IMR-90 (cell line): ENCODE data around the gene MAPKAP1. TPM values are rescaled to one million over a fixed set of nuclear protein-coding genes. Genes with fewer than 3 reads are reported as not detected.

Experiments
- ATAC-seq: fragments of 200-7000 bp; cut with Tn5 transposase; 2 replicates; pipeline ENCODE4 v1.9.1; 2020; ENCODE audit warnings: low read depth, mild to moderate bottlenecking, moderate library complexity
- BruUV-seq: library from RNA; stranded (reverse); fragments of 400-500 nt; replicated peaks from 2 replicates; lab custom pipeline; 2021; lab: Mats Ljungman, UMichigan
- CTCF ChIA-PET: fragments of 300-600 bp; formaldehyde crosslinking; extraction: SDS; loops from one replicate; lab custom pipeline; 2021; ENCODE audit warnings: antibody characterized with exemption; lab: Yijun Ruan, JAX
- POLR2A ChIA-PET: fragments of 300-600 bp; sonication (Branson Sonifier 250); formaldehyde crosslinking; loops from one replicate; lab custom pipeline; 2022; ENCODE audit warnings: antibody characterized with exemption; ENCODE audit not compliant: unreplicated experiment; lab: Charles Lee
- DNase-seq: peaks from one replicate; pipeline ENCODE4 v3.0.0; 2013
- H2AFZ ChIP-seq: replicated peaks from 2 replicates; pipeline ENCODE3; 2013; ENCODE audit warnings: low read length, mild to moderate bottlenecking; ENCODE audit not compliant: poor library complexity
- H2AK5ac ChIP-seq: 2 replicates; pipeline ENCODE4 v1.6.1; 2013; ENCODE audit warnings: low read depth, low read length, inconsistent platforms
- H2AK9ac ChIP-seq: replicated peaks from 2 replicates; pipeline ENCODE3; 2013; ENCODE audit warnings: mild to moderate bottlenecking, low read depth, low read length, moderate library complexity; ENCODE audit not compliant: poor library complexity
- H2BK120ac ChIP-seq: 2 replicates; pipeline ENCODE4 v1.6.1; 2013; ENCODE audit warnings: low read depth, low read length, inconsistent platforms
- H2BK15ac ChIP-seq: 3 replicates; pipeline ENCODE4 v1.6.1; 2013; ENCODE audit warnings: low read depth, low read length, inconsistent platforms
- H2BK20ac ChIP-seq: 2 replicates; pipeline ENCODE4 v1.6.1; 2013; ENCODE audit warnings: low read depth, mild to moderate bottlenecking, inconsistent platforms, low read length, moderate library complexity
- H2BK5ac ChIP-seq: 2 replicates; pipeline ENCODE4 v1.6.1; 2013; ENCODE audit warnings: mild to moderate bottlenecking, low read depth, low read length, inconsistent platforms; ENCODE audit not compliant: poor library complexity, severe bottlenecking
- H3K14ac ChIP-seq: replicated peaks from 2 replicates; pipeline ENCODE4 v1.6.1; 2013; ENCODE audit warnings: low read depth, low read length, inconsistent platforms
- H3K18ac ChIP-seq: 2 replicates; pipeline ENCODE4 v1.6.1; 2013; ENCODE audit warnings: low read depth, low read length, control low read depth
- H3K23ac ChIP-seq: 2 replicates; pipeline ENCODE4 v1.6.1; 2013; ENCODE audit warnings: low read depth, low read length, inconsistent platforms
- H3K27ac ChIP-seq: 2 replicates; pipeline ENCODE4 v1.5.1; 2013; ENCODE audit warnings: mild to moderate bottlenecking, control low read depth, low read length; ENCODE audit not compliant: insufficient read depth
- H3K27me3 ChIP-seq: 2 replicates; pipeline ENCODE4 v1.6.1; 2013; ENCODE audit warnings: low read length; ENCODE audit not compliant: control insufficient read depth, insufficient read depth
- H3K36me3 ChIP-seq: 2 replicates; pipeline ENCODE4 v1.6.1; 2013; ENCODE audit warnings: low read length, mixed read lengths; ENCODE audit not compliant: control insufficient read depth, insufficient read depth
- H3K4ac ChIP-seq: 2 replicates; pipeline ENCODE4 v1.6.1; 2013; ENCODE audit warnings: low read depth, low read length, inconsistent platforms
- H3K4me1 ChIP-seq: 2 replicates; pipeline ENCODE4 v1.6.1; 2013; ENCODE audit warnings: low read length, mixed read lengths; ENCODE audit not compliant: control insufficient read depth, insufficient read depth
- H3K4me2 ChIP-seq: 2 replicates; pipeline ENCODE4 v1.6.1; 2013; ENCODE audit warnings: low read depth, mild to moderate bottlenecking, control low read depth, low read length, moderate library complexity
- H3K4me3 ChIP-seq: 2 replicates; pipeline ENCODE4 v1.5.1; 2013; ENCODE audit warnings: low read depth, mild to moderate bottlenecking, control low read depth, low read length, moderate library complexity; ENCODE audit not compliant: insufficient read depth
- H3K56ac ChIP-seq: 2 replicates; pipeline ENCODE4 v1.6.1; 2013; ENCODE audit warnings: low read length, inconsistent platforms; ENCODE audit not compliant: insufficient read depth; ENCODE audit errors: extremely low read depth
- H3K79me1 ChIP-seq, 2 experiments: 2 replicates each; pipeline ENCODE4 v1.6.1; 2013; ENCODE audit warnings: low read length in 2 of 2, inconsistent platforms in 1 of 2, low read depth in 1 of 2
- H3K9ac ChIP-seq: 2 replicates; pipeline ENCODE4 v1.6.1; 2013; ENCODE audit warnings: low read depth, low read length, control low read depth
- H3K9me1 ChIP-seq: 2 replicates; pipeline ENCODE4 v1.6.1; 2013; ENCODE audit warnings: low read length, inconsistent platforms; ENCODE audit not compliant: insufficient read depth
- H3K9me3 ChIP-seq: 2 replicates; pipeline ENCODE4 v1.6.1; 2013; ENCODE audit warnings: low read length; ENCODE audit not compliant: control insufficient read depth, insufficient read depth
- H4K20me1 ChIP-seq: 2 replicates; pipeline ENCODE4 v1.6.1; 2013; ENCODE audit warnings: low read length, inconsistent platforms; ENCODE audit not compliant: insufficient read depth
- H4K5ac ChIP-seq: 2 replicates; pipeline ENCODE4 v1.6.1; 2013; ENCODE audit warnings: mild to moderate bottlenecking, low read depth, low read length, control low read depth
- H4K8ac ChIP-seq, 2 experiments: 2 replicates each; pipeline ENCODE4 v1.6.1; 2013; ENCODE audit warnings: low read depth in 2 of 2, low read length in 2 of 2, control low read depth in 1 of 2, inconsistent platforms in 1 of 2
- H4K91ac ChIP-seq: 2 replicates; pipeline ENCODE4 v1.6.1; 2013; ENCODE audit warnings: low read depth, low read length, inconsistent platforms; ENCODE audit not compliant: insufficient read depth
- CTCF ChIP-seq: conservative IDR thresholded peaks from 2 replicates; pipeline ENCODE4 v1.5.1; 2012; ENCODE audit warnings: mild to moderate bottlenecking, low read depth, low read length, improper control_type of control experiment
- ELK1 ChIP-seq: fragments of 150-350 bp; IDR thresholded peaks from 2 replicates; pipeline ENCODE4 v1.6.1; 2016; ENCODE audit warnings: low read depth, mild to moderate bottlenecking, low read length, moderate library complexity, borderline replicate concordance
- FOS ChIP-seq: fragments of 150-350 bp; IDR thresholded peaks from 2 replicates; pipeline ENCODE4 v1.6.1; 2016; ENCODE audit warnings: low read depth, low read length
- MAFK ChIP-seq: IDR thresholded peaks from 2 replicates; pipeline ENCODE4 v1.6.1; 2012; ENCODE audit warnings: low read depth, low read length, improper control_type of control experiment
- RAD21 ChIP-seq: IDR thresholded peaks from 2 replicates; pipeline ENCODE4 v1.6.1; 2012; ENCODE audit warnings: low read length, improper control_type of control experiment
- RCOR1 ChIP-seq: IDR thresholded peaks from 2 replicates; pipeline ENCODE4 v1.6.1; 2012; ENCODE audit warnings: mild to moderate bottlenecking, low read length, improper control_type of control experiment; ENCODE audit not compliant: insufficient replicate concordance
- SMC3 ChIP-seq: fragments of 150-350 bp; IDR thresholded peaks from 2 replicates; pipeline ENCODE4 v1.6.1; 2016; ENCODE audit warnings: low read depth, mild to moderate bottlenecking, antibody characterized with exemption, low read length, moderate library complexity
- USF2 ChIP-seq: fragments of 150-350 bp; IDR thresholded peaks from 2 replicates; pipeline ENCODE4 v1.6.1; 2017; ENCODE audit warnings: mild to moderate bottlenecking, antibody characterized with exemption, low read length, low read depth
- WGBS, 2 experiments: methylation state at CpG; one replicate each; pipeline versions ENCODE4 v1.1.5 to v1.1.7; 2013; ENCODE audit warnings: missing lambda C conversion rate in 2 of 2; ENCODE audit not compliant: insufficient read length in 1 of 2; ENCODE audit errors: extremely low coverage in 2 of 2; 5-methylcytosine and 5-hydroxymethylcytosine counted together
- dilution Hi-C: fragments of 300-500 bp; cut with HindIII; formaldehyde crosslinking; loops from one replicate; pipeline ENCODE4 v1.14.3; 2018; ENCODE audit warnings: low sequenced_read_pairs; ENCODE audit not compliant: unreplicated experiment
- in situ Hi-C: fragments of 300-500 bp; cut with MboI; formaldehyde crosslinking; loops from 3 replicates; pipeline ENCODE4 v1.14.3; 2019; ENCODE audit warnings: low sequenced_read_pairs, inconsistent platforms, mixed read lengths
- intact Hi-C: fragments of 100-400 bp; cut with micrococcal nuclease; formaldehyde crosslinking; loops from 2 replicates; pipeline ENCODE4 v1.10.0; 2022
- polyA plus RNA-seq, 3 experiments: library from polyadenylated mRNA; depleted of rRNA; stranded (reverse); fragments of >200 nt; gene quantifications; 2 replicates each; pipeline ENCODE4 v1.2.3, GENCODE V29; 2012; ENCODE audit warnings: low replicate concordance in 1 of 3
- total RNA-seq: library from RNA; depleted of rRNA; stranded (reverse); fragments of >200 nt; gene quantifications from 2 replicates; pipeline ENCODE4 v1.2.3, GENCODE V29; 2012

Gene MAPKAP1
- total and polyA plus RNA-seq, 2 of the 4 experiments (the other 2 are of a cell fraction) = 87.2 to 158 TPM

GRCh38 chr9:125632321-125633115 is 74.5 kb downstream of the MAPKAP1 start (continued):
- no peak for TF ChIP-seq MAFK

- Histone ChIP-seq H2BK5ac (no peak overlapping the region), H3K4me3 (no peak overlapping the region), H2AK5ac (no peak overlapping the region), H3K9ac (no peak overlapping the region), H4K5ac (peak overlapping the region; percentile 8; the same call in 1 of the 2 replicates), H3K9me1 (peaks cover 20% of the 10 kb centered on the region), H3K4ac (no peak overlapping the region), H3K56ac (no peak overlapping the region), H3K23ac (no peak overlapping the region), H3K18ac (no peak overlapping the region), H3K79me1 (peaks cover 59 to 77% of the 10 kb centered on the region in 2 experiments), H2BK20ac (no peak overlapping the region), H3K27me3 (no peaks in the 10 kb centered on the region), H2AFZ (no peak overlapping the region), H4K91ac (no peak overlapping the region), H3K27ac (no peak overlapping the region), H3K4me1 (peaks cover 7% of the 10 kb centered on the region), H2BK15ac (no peak overlapping the region), H3K4me2 (no peak overlapping the region), H3K9me3 (no peaks in the 10 kb centered on the region), H3K36me3 (no peaks in the 10 kb centered on the region), H4K8ac (no peak overlapping the region), H2AK9ac (no peak overlapping the region), H2BK120ac (no peak overlapping the region), H3K14ac (no peak overlapping the region), H4K20me1 (peaks cover 69% of the 10 kb centered on the region)
- dilution Hi-C loops (no loop called here), intact Hi-C loops (loop anchor here (1.0 to 10.0 kb wide), 3 partner anchors 73 to 223 kb away; no protein-coding TSS in a partner anchor), in situ Hi-C loops (loop anchor here (10.0 kb wide), 1 partner anchor 227 kb away; no protein-coding TSS in a partner anchor)
- ChIA-PET POLR2A (no interaction called here), CTCF (no interaction called here)
- TF ChIP-seq MAFK (no peak), RAD21 (peak; percentile 80), ELK1 (no peak), FOS (no peak), USF2 (no peak), SMC3 (peak; percentile 75), CTCF (peak; percentile 64), RCOR1 (no peak)
- ATAC-seq = peak; percentile 85
- 100% methylated on average over 2 of the region's 7 CpGs; no CpG with 5 or more reads in 1 of the 2 experiments for WGBS, 2 experiments
- no TSS peak for BruUV-seq
- DNase-seq = peak; percentile 57
These were observed 75.5 kb downstream of the MAPKAP1 start for GRCh38 chr9:125631391-125632085.
